Activated CD4-positive, alpha-beta T cell treated with anti-CD3 and anti-CD28 coated beads, Interleukin-2, amount 50 U/mL, for 48 hours (primary cell): Measurements from ENCODE around the gene GHRHR.

ENCODE experiments used
- DNase-seq, 2 experiments: peaks; one replicate each; pipeline ENCODE4 v3.0.0-alpha.2; 2020

The GHRHR gene

DNA sequence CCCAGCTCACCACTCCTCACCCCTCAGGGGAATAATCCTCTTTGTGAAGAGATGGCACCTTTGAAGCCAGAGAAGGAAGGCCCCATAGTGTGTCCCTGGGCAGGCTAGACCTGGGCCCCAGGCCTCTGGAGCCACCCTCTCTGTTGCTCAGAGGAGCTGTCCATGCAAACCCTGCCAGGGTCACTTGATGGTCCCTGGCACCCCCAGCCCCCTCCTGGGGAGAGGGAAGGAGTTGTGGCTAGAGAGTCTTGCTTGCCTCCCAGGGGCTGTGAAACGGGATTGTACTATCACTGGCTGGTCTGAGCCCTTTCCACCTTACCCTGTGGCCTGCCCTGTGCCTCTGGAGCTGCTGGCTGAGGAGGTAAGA lies 5.8 kb downstream of the GHRHR start:
- no peak for DNase-seq

DNA sequence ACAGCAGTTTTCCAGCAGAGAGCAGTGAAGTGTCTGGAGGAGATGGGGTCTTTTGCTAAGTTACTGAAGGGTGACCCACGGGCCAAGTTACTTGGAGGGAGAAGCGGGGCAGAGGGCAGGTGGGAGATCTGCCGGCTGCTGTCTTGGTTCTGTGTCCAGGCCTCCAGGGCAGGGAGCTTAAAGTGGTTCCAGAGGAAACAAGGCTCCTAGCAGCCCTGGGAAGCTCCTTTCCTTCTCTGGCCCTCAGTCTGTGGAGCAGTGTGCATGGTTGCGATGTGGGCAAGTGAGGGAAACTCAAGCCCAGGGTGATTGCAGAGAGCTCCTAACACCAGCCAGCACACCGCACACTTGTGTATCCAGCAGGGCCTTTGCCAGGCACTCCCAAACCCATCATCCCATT lies 6.3 kb downstream of the GHRHR start:
- DNase-seq = no peak

DNA sequence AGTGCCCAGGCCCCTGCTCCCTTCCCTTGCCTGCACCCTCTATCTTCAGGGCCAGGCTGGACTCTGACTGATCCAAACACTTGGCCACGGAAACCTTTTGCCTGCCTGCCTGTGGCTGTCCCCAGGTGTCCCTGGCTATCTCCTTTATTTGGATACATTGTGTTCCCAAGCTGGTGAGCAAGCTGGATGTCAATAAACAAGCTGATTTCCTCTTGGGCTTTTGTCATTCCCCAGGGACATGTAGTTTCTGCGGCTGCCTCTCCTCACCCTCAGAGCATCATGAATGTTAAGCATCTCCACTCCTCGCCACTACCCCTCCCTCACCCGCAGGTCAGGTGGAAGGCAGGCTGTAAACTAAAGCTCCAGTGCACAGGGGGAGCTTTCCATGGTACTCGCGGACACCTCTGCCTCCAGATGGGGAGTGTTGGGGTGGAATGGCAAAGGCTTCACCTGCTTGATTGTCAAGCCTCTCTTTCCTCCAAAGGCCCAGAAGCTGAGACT lies 6.9 kb downstream of the GHRHR start:
- DNase-seq = no peak

DNA sequence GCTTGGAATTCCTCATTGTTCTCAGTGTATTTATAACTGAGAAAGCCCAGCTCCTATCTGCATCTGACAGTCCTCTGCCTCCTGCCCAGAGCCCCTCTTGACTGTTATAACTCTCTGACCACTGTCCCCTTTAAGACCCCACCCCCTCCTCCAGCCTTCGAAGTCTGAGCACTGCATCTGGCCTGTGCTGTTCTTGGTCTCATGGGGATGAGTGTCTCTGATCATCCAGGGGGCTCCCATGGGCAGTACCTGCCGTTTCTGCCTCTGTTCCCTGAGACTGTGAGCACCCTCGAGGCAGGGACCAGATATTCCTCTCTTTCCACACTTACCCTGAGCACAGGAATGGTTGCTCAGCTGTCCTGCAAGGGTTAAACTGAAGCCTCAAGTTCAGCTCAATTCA lies 7.7 kb downstream of the GHRHR start:
- DNase-seq = no peak

DNA sequence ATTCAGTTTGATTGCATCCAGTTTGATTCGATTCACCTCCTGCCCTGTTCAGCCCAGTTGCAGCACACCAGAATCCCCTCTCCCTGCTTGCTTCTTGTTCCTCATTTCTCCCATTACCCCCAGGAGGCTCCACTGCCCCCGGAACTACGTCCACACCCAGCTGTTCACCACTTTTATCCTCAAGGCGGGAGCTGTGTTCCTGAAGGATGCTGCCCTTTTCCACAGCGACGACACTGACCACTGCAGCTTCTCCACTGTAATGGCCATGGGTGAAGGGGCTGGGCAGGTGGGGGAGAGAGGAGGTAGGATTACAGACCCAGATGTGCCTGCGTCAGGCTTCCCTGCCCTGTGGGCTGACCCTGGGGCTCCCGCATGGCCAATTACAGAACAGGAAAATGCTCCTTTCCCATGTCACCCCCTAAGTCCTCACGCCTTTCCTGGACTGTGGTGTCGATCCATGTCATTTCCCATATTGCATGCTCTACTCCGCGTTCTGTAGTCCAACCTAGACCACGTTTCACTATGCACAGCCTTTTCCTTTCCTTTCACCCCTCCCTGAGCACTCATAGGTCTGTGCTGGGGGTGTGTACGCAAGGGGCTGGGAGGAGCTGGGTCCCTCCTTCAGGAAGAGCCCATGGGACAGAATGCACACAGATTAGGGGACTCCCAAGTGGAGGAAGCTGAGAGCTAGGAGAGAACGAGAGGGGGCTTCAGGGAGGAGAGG lies 8.2 kb downstream of the GHRHR start:
- DNase-seq = no peak

DNA sequence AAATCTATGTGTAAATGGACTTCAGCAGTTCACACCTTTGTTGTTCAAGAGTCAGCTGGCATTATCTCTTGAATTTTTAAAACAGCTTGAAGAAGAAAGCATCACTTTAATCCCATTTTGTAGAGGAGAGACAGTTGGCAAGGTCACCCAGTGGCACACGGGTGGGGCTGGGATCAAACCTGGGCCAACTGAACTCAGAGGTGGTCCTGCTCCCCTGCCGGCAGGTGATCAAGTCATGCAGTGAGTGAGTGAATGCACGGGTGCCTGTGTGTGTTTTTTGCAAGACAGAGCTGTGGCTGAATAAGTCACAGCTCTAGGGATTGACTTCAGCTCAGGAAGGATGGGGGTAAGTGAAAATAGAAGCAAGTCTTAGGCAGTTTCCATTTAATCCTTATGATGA lies 9.5 kb downstream of the GHRHR start:
- DNase-seq = no peak

DNA sequence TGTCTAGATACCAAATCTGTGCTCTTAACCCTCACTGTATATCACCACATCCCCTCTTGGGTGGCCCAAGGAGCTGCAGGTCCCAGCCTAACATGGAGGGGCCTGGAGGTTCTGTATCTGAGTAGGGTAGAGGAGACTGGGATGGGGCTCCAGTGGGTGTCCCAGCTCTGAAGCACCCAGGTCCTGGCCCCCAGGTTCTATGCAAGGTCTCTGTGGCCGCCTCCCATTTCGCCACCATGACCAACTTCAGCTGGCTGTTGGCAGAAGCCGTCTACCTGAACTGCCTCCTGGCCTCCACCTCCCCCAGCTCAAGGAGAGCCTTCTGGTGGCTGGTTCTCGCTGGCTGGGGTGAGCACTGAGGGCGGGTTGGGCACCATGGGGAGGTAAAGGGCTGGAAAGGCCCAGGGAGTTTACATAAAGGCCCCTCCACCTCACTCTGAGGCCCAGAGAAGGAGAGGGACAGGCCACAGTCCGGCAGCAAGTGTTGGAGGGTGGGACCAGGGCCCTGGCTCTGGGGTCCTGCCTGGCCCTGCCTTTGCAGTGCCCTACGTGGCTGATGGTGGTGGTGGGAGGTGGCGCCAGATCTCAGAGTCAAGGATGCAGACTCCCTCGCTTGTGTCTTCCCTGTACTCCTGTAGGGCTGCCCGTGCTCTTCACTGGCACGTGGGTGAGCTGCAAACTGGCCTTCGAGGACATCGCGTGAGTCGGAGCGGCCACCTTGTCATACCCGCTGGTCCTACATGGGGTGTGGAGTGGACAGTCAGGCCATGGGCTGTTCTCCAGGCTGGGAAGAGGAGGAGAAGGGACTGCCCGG lies 10.2 kb downstream of the GHRHR start:
- DNase-seq = no peak

DNA sequence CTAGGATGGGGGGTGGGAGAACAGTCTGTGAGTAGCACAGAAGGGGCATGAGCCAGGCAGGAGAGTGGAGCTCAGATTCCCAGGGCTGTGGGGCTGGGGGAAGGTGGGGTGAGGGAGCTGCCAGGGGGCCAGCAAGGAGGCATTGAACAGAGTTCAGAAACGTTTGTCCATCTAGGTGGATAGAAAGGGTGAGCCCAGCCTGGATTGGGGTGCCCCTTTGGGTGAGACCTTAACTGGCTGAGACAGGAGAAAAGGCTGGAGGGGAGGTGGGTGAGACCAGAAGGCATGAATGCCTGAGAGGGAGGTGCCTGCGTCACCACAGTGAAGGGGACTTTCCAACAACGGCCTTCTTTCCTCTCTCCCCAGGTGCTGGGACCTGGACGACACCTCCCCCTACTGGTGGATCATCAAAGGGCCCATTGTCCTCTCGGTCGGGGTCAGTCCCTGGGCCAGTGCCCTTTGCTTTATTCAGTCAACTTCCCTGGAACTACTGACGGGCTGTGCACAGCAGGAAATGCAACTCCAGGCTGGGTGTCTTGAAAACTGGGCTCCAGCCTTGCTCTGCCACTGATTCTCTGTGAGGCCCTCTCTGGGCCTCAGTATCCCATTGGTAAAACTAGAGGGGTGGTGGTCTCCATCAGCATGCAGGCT lies 11.0 kb downstream of the GHRHR start:
- DNase-seq = peak; percentile 49 to 63

DNA sequence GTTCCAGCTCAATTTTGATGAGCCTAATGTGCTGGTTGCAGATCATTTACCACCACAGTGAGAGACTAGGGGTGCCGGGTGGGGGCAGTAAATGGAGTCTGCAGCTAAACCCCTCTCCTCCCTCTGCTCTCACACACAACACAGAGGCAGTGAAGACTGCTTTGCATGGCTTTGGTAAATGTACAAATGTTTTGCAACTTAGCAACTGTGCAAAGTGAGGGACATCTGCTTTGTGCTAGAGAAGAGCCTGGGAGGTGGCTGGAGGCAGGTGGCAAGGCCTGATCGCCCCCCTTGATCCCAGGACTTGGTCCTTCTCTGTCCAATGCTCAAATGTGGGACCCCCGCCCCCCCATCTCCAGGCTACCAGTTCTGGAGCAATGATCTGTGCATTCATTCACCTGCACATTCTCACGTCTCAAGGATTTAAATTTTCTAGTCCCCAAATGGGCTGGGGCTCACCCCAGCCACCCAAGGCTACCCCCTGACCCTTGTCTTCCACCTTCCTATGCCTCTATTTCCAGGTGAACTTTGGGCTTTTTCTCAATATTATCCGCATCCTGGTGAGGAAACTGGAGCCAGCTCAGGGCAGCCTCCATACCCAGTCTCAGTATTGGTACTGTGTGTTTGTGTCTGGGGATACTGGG lies 11.6 kb downstream of the GHRHR start:
- DNase-seq = no peak

DNA sequence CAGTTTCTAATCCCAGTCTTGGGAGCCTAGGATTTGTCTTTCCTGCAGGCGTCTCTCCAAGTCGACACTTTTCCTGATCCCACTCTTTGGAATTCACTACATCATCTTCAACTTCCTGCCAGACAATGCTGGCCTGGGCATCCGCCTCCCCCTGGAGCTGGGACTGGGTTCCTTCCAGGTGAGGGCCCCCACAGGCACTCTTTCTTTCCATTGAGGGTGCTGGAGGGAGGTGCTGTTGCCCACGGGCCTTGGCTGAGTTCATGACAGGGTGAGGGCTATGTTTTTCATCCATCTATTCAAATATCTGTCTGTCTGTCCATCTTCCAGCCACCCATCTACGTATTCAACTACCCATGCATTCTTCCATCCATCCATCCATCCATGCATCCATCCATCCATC lies 12.6 kb downstream of the GHRHR start:
- DNase-seq = no peak

DNA sequence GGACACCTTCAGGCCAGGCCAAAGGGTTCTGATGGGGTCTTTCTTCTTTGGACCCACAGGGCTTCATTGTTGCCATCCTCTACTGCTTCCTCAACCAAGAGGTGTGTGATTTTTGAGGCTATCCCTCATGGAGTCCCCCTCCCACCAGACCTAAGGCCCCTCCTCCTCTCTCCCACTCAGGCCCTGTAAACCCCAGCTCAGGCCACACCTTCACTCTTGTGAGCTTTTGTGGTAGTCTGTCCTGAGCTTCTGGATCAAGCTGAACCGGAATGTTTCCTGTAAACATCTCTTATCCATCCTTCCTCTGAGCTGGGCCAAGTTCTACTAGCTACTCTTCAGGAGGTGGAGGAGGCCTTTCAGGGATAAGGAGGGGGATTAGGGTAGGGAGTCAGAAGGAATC lies 13.5 kb downstream of the GHRHR start:
- no peak for DNase-seq

DNA sequence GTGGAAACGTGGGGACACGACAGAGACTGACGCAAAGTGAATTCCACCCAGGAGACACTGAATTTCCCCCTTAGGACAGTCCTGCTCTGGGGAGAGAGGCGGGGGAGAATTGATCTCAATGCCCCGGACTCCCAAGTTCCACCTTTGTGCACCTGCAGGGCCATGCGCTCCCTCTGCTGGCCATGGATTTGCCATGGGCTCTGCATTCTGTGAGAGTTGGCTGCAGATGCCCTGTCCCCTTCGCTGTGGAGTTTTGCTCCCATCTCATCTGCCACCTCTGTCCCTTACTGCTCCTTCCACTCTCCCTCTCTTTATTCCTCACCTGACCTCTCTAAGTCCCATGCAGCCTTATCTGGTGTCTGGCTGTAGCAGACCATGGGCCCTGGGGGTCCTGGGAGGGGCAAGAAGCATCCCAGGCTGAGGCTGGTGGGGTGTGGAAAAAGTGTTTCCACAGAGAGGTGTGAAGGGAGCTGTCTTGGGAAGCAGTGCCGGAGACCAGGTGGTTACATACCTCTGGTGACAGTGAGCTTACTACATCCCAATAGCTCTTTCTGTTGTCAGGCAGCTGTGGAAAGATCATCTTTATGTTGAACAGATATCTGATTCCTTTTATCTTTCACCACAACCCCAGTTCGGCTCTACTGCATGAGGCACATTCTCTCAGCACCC lies 14.3 kb downstream of the GHRHR start:
- DNase-seq = peak; percentile 10 to 16

DNA sequence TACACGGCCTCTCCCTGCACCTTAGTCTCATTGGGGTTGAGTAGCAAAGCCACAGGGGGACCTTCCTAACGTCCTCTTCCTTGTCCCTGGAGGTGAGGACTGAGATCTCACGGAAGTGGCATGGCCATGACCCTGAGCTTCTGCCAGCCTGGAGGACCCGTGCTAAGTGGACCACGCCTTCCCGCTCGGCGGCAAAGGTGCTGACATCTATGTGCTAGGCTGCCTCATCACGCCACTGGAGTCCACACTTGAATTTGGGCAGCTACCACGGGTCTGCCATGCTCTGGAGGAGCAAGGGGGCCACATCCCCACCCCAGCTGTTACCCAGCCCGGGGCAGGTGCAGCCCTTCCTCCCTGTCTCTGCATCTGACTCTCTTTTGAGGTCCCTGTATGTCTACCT lies 15.3 kb downstream of the GHRHR start:
- no peak for DNase-seq

DNA sequence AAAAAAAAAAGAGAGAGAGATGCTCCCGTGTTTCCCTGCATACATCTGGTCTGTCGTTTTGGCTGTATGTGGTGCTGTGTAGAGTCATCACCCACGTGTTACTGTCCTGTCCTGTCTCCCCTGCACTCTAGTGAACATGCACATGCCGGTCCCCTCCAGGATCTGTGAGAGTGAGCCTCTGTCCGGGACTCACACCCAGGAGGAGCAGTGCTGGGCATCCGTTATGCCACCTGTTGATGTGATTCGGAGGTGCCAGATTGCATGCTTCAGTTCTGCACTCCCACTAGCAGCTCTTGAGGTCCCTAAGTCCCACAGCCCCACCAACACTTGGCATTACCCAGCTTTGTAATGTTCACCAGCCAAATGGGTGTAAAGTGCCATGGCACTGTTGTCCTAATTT lies 16.4 kb downstream of the GHRHR start:
- DNase-seq = no peak

DNA sequence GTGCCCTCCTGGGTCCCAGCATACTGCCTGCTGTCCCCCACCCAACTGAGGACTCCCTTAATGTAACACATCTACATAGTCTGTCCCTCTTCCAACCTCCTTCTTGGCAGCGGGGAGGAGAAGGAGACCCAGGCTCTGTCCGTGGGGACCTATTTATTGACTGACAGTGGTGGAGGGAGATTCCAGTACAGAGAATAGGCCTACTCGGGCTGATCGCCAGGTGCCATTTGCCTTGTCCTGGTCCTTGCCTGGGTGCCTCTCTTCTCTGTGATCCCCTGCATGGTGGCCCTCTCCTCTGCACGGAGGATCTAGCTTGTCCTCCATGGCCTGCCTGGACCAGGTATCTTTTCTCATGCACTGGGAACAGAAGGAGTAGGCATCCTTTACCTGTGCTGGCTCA lies 17.0 kb downstream of the GHRHR start:
- no peak for DNase-seq

DNA sequence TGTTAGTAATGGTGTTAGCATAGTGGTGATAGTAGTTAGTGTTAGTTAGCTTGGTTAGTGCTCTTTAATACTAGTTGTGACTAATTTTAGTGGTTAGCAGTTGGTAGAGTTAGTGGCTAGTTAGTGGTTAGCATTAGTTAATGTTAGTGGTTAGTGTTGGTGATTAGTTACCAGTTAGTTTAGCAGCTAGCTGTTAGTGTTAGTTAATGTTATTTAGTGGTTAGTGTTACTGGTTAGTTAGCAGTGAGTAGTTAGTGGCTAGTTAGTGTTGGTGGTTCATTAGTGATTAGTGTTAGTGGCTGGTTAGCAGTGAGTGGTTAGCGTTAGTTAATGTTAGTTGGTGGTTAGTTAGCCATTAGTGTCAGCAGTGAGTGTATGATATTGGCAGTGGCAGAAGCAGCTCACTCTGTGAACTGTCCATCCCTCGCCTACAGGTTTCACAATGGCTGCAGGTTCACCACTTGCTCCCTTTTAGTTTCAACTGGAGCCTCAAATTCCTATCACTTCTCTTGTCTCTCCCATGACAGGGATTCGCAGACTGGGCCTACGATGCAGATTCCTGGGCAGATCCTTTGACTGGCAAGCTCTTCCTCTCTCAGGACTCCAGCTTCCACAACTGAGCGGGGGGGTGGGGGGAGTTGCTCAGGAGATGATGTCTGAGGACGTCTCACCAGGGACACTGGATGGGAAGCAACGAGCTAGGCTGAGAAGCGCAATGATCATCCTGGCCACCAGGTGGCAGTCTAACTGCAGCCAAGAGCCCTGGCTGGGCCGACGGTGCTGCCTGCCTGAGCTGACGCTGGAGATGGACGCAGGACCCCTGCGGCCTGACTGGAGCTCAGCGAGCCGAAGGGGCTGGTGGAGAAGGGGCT lies 19.5 kb downstream of the GHRHR start:
- DNase-seq = peak; percentile 80 to 86

DNA sequence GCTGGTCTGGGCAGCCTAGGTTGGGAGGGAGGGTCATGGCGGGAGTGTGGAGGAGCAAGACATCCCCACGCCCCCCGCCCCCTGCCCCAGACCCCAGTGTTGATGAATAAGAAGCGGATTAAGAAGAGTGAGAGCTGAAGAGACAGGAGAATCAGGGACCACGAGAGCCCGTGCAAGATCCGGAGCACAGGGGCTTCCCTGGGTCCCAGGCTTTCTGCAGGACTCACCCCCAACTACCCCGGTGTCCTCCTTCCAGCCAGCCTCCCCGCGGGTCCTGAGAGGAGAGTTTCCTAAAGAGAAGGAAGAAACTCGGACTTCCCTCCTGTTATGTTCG lies 20.1 kb downstream of the GHRHR start:
- DNase-seq = no peak

DNA sequence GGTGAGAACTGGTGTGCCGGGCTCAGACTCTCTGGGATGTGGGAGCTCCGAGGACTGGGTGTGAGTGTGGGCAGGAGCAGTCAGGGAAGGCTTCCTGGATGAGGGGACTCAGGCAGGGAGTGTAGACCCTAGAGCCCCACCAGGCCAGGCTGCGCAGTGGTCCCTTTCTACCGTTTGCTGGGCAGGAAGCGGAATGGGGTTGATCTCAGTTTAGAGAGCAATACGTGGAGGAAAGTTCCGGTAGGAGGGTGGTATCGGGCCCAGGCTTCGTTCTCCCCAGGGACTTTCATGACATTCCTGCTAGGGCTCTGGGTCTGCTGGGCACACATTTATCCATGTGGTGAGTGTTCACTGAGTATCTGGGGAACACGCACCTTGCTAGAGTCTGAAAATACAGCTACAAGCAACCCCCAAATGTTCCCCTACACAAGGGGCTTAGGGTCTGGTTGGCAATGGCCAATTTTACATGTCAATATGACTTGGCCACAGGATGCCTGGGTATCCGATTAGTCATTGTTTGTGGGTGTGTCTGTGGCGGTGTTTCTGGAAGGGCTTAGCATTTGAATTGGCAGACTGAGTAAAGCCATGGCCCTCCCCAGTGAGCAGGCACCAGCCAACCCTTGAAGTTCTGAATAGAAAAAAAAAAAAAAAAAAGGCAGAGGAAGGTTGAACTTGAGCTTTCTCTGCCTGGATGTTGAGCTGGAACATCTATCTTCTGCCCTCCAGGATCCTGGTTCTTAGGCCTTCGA lies 20.8 kb downstream of the GHRHR start:
- DNase-seq = no peak

DNA sequence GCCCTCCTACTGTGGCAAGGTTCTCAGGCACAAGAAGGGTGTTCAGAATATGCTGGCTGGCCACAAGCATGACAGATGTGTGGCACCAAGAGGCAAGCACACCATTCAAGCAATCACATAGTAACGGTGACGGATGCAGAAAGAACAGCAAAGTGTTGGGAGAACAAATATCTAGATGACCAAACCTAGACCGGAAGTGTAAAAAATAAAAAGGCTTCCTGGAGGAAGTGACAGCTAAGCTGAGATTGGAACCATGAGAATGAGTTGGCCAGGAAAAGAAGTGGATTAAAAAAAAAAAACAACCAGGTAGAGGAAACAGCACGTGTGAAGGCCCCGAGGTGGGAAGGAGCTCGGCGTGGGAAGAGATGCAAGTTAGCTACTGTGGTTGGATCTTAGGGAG lies 22.0 kb downstream of the GHRHR start:
- DNase-seq = no peak

DNA sequence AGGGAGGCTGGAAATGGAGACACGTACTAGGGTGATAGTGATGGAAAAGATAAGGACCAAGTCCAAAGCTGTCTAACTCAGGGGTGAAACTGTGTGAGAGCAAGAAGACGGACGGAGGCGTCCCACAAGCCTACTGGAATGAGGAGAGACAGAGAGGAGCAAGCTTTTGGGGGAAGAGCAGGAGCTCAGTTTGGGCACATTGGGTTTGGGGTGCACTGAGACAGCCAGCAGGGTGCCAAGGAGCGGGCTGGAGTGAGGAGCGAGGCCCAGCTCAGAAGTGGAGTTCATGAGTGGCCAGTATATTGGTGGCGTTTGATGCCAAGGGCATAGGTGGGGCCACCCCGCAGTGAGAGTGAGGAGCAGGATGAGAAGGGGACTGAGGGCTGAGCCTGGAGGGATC lies 22.6 kb downstream of the GHRHR start:
- no peak for DNase-seq

DNA sequence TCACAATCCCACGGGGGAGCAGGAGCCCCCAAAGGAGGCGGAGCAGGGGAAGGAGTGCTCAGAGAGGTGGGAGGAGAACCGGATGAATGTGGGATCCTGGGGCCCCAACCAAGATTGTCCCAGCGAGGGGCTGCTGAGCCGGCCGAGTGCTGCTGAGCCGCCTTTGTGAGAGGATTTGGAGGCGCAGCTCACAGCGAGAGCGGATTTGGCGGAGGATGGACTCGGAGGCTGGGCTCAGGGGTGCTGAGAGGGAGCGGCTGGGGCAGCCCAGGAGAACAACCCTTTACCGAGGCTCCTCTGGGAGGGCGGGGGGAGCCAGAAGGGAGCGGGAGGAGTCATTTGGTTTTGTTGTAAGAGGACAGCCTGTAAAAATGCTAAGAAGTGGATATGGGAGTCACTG lies 23.0 kb downstream of the GHRHR start:
- no peak for DNase-seq
